ENCODE measurements around the gene POLR1H.

The POLR1H gene

GRCh38 chr6:30062471-30063178 is 1.6 kb downstream of the POLR1H start:
- Histone ChIP-seq H3K27me3 (replicated peaks; ENCODE audit: control insufficient read depth, insufficient read depth, low read length) (no peaks in the 10 kb centered on the region), H3K4me3 (replicated peaks; ENCODE audit: low read depth, low read length) (peak overlapping the region; percentile 75), H3K36me3 (ENCODE audit: control insufficient read depth, insufficient read depth, low read length) (peaks cover 2% of the 10 kb centered on the region; the same call in 1 of the 2 replicates)
- no peak for DNase-seq (ENCODE audit: extremely low read depth, insufficient read length)
- no peak for TF ChIP-seq CTCF (IDR thresholded peaks at IDR 0.05; ENCODE audit: insufficient read depth, low read length, poor library complexity, severe bottlenecking)

GRCh38 chr6:30063315-30063714 is 2.2 kb downstream of the POLR1H start:
- TF ChIP-seq CTCF (IDR thresholded peaks at IDR 0.05; ENCODE audit: insufficient read depth, low read length, poor library complexity, severe bottlenecking) = no peak
- no peaks in the 10 kb centered on the region for H3K27me3 ChIP-seq (replicated peaks; ENCODE audit: control insufficient read depth, insufficient read depth, low read length)
- no peak for DNase-seq (ENCODE audit: extremely low read depth, insufficient read length)
- no peak overlapping the region for H3K4me3 ChIP-seq (replicated peaks; ENCODE audit: low read depth, low read length)
- no peaks in the 10 kb centered on the region; the same call in 1 of the 2 replicates for H3K36me3 ChIP-seq (ENCODE audit: control insufficient read depth, insufficient read depth, low read length)

DNA sequence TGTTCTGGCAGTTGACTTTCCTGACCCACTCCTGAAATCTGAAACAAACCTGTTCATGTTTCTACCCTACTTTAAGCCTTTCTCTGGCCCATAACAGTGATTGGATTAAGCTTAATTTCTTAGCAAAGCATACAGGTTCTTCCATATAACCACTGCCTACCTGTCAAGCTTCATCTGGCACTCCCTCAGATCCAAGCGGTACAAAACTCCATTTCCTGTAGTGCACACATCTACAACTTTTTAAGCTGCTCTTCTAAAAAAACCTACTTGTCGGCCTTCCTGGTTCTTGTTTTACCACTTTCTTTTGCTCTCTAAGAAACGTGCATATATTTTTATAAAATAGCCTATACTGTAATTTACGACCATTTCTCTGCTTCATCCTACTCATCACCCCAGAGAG is 5.0 kb downstream of the POLR1H start:
- DNase-seq (ENCODE audit: extremely low read depth, insufficient read length) = no peak
- peaks cover 2% of the 10 kb centered on the region; the same call in 1 of the 2 replicates for H3K36me3 ChIP-seq (ENCODE audit: control insufficient read depth, insufficient read depth, low read length)
- no peaks in the 10 kb centered on the region for H3K27me3 ChIP-seq (replicated peaks; ENCODE audit: control insufficient read depth, insufficient read depth, low read length)
- H3K4me3 ChIP-seq (replicated peaks; ENCODE audit: low read depth, low read length) = peak overlapping the region; percentile 59
- no peak for TF ChIP-seq CTCF (IDR thresholded peaks at IDR 0.05; ENCODE audit: insufficient read depth, low read length, poor library complexity, severe bottlenecking)

DNA sequence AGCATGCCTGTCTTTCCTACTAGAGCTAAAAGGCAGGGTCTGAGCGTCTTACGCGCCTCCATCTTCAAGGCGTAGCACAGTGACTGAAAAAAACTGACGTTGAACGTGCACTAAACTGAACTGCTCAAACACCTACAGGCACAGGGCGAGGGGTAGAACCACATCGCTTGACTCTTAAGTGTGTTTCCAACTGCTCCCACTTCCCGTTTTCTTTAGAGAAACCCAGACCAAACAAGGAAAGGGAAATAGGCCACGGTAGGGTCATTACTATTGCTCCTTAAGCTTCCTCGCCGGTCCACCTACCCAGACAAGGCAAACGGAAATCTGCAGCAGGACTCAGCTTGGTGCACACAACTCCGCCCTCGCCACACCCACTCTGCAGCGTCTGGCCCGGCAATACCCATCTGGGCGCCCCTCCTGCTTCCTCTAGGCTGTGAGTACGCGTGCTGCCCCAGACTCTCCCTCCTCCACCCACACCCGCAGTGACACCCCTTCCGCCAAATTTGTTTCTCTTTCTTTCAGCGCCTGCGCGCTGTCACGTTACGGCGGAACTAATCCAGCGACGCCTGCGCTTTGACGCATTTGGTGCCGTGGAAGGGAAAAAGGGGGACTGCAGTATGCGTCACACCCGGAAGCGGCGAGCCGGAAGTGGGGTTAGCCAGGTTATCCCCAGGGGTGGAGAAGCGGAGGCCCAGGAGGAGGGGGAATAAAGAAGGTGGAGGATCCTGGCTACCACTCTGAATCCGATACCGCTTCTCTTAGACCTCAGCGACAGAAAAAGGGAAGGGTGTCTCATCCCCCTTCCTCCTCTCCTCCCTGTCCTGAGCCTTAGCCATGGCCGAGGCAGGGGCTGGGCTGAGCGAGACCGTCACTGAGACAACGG is 5.8 kb downstream of the POLR1H start, which contains the start of gene PPP1R11:
TSS of gene PPP1R11 (plus strand) at position 622 of the 883 bp plus-strand sequence. CDS start at position 835, 213 bp downstream.
- TF ChIP-seq CTCF (IDR thresholded peaks at IDR 0.05; ENCODE audit: insufficient read depth, low read length, poor library complexity, severe bottlenecking) = no peak
- no peaks in the 10 kb centered on the region for H3K27me3 ChIP-seq (replicated peaks; ENCODE audit: control insufficient read depth, insufficient read depth, low read length)
- DNase-seq (ENCODE audit: extremely low read depth, insufficient read length) = peak; percentile 97
- peaks cover 2% of the 10 kb centered on the region; the same call in 1 of the 2 replicates for H3K36me3 ChIP-seq (ENCODE audit: control insufficient read depth, insufficient read depth, low read length)
- peak within 1 kb of the TSS; percentile 87 for H3K4me3 ChIP-seq (replicated peaks; ENCODE audit: low read depth, low read length)

- DNase-seq (ENCODE audit: extremely low read depth, insufficient read length) = no peak
- Histone ChIP-seq H3K4me3 (replicated peaks; ENCODE audit: low read depth, low read length) (peak overlapping the region; percentile 87), H3K36me3 (ENCODE audit: control insufficient read depth, insufficient read depth, low read length) (peaks cover 2% of the 10 kb centered on the region; the same call in 1 of the 2 replicates), H3K27me3 (replicated peaks; ENCODE audit: control insufficient read depth, insufficient read depth, low read length) (no peaks in the 10 kb centered on the region)
- no peak for TF ChIP-seq CTCF (IDR thresholded peaks at IDR 0.05; ENCODE audit: insufficient read depth, low read length, poor library complexity, severe bottlenecking)
Measured at GRCh38 chr6:30067460-30068139, 6.5 kb downstream of the POLR1H start.

Data from GM06990 (cell line).